Skeletal muscle tissue (tissue), 4 donors: Measurements from ENCODE around the gene SLC8A2. TPM values are rescaled to one million over a fixed set of nuclear protein-coding genes. Genes with fewer than 3 reads are reported as not detected.
"Not testable (repeated sequence)": the region's sequence is repeated elsewhere in the genome, so short reads cannot be mapped to it uniquely, and the experiment has no call there.

Experiments used
- H3K27ac ChIP-seq: one replicate; pipeline ENCODE4 v1.7.0; 2013; ENCODE audit warnings: mild to moderate bottlenecking, low read depth, low read length, inconsistent platforms
- H3K27me3 ChIP-seq, 3 donors: one replicate each; pipeline ENCODE4 v1.7.0; 2013; ENCODE audit warnings: low read length in 3 of 3; ENCODE audit not compliant: control insufficient read depth in 3 of 3, insufficient read depth in 3 of 3
- H3K36me3 ChIP-seq, 3 donors: one replicate each; pipeline ENCODE4 v1.7.0; 2013; ENCODE audit warnings: low read length in 3 of 3; ENCODE audit not compliant: control insufficient read depth in 3 of 3, insufficient read depth in 3 of 3
- H3K4me1 ChIP-seq, 3 donors: one replicate each; pipeline ENCODE4 v1.7.0; 2013; ENCODE audit warnings: low read length in 3 of 3, mild to moderate bottlenecking in 3 of 3; ENCODE audit not compliant: control insufficient read depth in 3 of 3, insufficient read depth in 3 of 3
- H3K4me3 ChIP-seq, 3 donors: one replicate each; pipeline ENCODE4 v1.7.0; 2013; ENCODE audit warnings: low read length in 3 of 3
- H3K9ac ChIP-seq, 3 donors: one replicate each; pipeline ENCODE4 v1.7.0; 2013; ENCODE audit warnings: low read length in 3 of 3, mild to moderate bottlenecking in 3 of 3, moderate library complexity in 2 of 3, low read depth in 1 of 3
- H3K9me3 ChIP-seq, 3 donors: one replicate each; pipeline ENCODE4 v1.7.0; 2013; ENCODE audit warnings: low read length in 3 of 3; ENCODE audit not compliant: control insufficient read depth in 3 of 3
- total RNA-seq: library from RNA; depleted of rRNA; stranded (reverse); fragments of >200 nt; gene quantifications from one replicate; pipeline ENCODE4 v1.2.3, GENCODE V29; 2014
- donor health status: Osteomylitis.

Gene SLC8A2
- total RNA-seq, 1 donor from 2014 or later, result under 0.01 TPM

DNA sequence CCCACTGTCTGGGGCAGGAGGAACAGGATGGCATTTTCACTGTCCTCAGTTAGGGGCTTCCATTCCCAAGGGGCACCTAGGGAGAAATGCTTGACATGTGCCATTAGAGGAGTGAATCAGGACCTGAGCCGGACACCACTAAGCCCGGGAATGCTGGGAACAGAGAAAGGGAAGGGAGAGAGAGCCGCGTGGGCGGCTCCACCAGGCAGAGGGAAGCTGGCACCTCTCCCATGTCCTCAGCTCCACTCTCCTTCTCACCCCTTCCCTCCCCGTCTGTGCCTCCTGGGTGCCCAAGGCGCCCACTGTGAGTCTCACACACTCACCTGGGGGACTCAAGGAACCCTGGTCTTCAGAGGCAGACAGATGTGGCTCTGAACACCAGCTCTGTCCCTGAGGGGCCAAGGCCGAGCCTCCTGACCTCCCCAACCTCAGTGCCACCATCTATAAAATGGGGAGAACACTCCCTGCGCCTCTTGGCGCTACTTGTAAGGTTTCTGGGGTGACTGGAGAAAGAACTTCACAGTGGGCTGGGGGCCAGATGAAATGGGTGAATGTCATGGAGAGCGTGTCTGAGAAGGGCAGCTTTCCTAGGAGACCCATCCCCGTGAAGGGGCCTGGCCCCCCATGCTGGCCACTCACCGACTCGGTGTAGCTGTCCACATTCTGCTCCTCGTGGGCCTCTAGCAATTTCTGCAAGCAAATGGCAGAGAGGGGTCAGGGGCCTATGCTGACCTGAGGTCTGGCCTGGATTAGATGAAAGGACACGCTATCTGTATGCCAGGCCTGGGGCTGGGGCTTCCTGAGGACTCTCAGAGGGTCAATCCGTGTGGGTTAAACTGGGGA lies 17.6 kb upstream of the SLC8A2 start:
- Histone ChIP-seq H3K4me3 (no peak overlapping the region), H3K9ac (no peak overlapping the region), H3K27me3 (no peaks in the 10 kb centered on the region), H3K27ac (no peak overlapping the region), H3K9me3 (no peaks in the 10 kb centered on the region), H3K36me3 (peaks cover 52 to 61% (median 57%) of the 10 kb centered on the region in 3 donors), H3K4me1 (peaks cover 6 to 17% (median 16%) of the 10 kb centered on the region in 3 donors)

DNA sequence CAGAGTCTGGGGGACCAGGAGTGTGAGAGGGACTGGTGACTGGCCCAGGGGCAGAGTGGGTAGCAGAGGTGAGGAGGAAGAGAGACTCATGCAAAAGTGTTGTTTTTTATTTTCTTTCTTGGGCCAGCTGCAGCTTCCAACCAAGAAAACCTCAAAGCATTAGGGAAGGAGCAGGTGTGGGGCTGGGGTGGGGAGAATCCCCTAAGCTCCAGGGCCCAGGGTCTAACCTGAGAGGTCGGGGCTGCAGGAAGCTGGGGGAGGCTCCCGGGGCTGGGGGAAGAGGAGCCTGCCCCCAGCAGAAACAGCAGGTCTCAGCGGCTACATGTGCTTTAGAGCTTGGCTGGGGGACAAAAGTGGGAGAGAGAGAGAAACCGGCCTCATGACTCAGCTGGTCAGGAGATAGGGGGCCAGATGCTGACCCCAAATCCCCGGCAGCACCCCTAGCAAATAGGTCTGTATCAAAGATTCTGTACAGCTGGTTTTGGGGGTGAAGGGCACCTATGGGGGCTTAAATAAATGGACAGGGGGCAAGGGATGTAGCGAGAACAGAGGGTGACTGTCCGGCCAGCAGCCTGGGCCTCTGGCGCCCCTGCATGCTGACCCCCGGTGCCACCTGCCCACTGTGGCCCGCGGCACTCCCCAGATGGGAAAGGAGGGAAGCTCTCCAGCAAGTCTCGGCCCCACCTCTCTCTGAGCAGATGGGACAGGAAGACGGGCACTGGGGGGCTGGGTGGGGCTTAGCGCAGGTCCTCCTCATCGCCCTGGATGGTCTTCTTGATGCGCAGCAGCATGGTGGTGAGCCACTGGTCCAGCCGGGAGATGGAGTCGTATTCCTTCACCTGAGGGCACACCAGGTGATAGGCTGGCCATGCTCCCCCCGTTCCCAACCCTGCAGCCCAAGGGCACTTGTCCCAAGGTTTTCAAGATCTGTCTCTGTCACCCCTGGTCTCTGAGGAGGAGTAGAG lies 16.1 kb upstream of the SLC8A2 start:
- Histone ChIP-seq H3K36me3 (peaks cover 46 to 51% (median 46%) of the 10 kb centered on the region in 3 donors), H3K27me3 (no peaks in the 10 kb centered on the region), H3K4me1 (peaks cover 9 to 19% (median 15%) of the 10 kb centered on the region in 3 donors)

GRCh38 chr19:47486900-47487299 lies 15.2 kb upstream of the SLC8A2 start:
- Histone ChIP-seq H3K27ac (no peak overlapping the region), H3K36me3 (peaks cover 39 to 42% (median 42%) of the 10 kb centered on the region in 3 donors), H3K27me3 (no peaks in the 10 kb centered on the region), H3K4me1 (peaks cover 9 to 19% (median 15%) of the 10 kb centered on the region in 3 donors), H3K9ac (peak overlapping the region in 1 of 3 donors; percentile 8), H3K4me3 (no peak overlapping the region), H3K9me3 (no peaks in the 10 kb centered on the region)

More for the DNA sequence above, 16.1 kb upstream of the SLC8A2 start:
- Histone ChIP-seq H3K9me3 (no peaks in the 10 kb centered on the region), H3K9ac (no peak overlapping the region), H3K27ac (no peak overlapping the region), H3K4me3 (no peak overlapping the region)

GRCh38 chr19:47486220-47486619 lies 14.5 kb upstream of the SLC8A2 start:
- H3K4me3 ChIP-seq, H3K27ac ChIP-seq, H3K9ac ChIP-seq, H3K9me3 ChIP-seq, H3K27me3 ChIP-seq: not testable (repeated sequence)
- Histone ChIP-seq H3K4me1 (peaks cover 9 to 19% (median 15%) of the 10 kb centered on the region in 3 donors), H3K36me3 (peaks cover 32 to 35% (median 35%) of the 10 kb centered on the region in 3 donors)

DNA sequence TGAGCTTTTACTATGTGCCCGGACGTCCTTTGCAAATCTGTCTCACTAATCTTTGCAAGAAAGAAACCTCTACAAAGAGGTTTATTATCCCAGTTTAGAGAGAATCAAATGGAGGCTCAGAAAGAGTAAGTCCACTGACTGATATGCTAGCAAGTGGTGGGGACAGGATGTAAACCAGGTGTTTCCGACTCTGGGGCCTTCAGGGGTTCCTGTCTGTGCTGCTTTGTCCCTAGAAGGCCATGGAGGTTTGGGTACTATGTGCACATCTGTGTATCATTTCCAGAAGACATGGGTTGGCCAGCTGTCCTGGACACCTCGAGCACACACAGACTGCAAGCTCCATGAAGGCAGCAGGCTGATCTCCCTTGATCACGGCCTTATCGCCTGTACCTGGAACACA lies 13.5 kb upstream of the SLC8A2 start:
- H3K27me3 ChIP-seq, result no peaks in the 10 kb centered on the region
- H3K4me3 ChIP-seq, result peak overlapping the region in 1 of 3 donors; percentile 96
- H3K9ac ChIP-seq, result peak overlapping the region in 2 of 3 donors; percentile 16 to 86
- H3K4me1 ChIP-seq, result peaks cover 9 to 19% (median 15%) of the 10 kb centered on the region in 3 donors
- peak overlapping the region; percentile 97 for H3K27ac ChIP-seq
- no peaks in the 10 kb centered on the region for H3K9me3 ChIP-seq
- H3K36me3 ChIP-seq, result peaks cover 23 to 27% (median 26%) of the 10 kb centered on the region in 3 donors

DNA sequence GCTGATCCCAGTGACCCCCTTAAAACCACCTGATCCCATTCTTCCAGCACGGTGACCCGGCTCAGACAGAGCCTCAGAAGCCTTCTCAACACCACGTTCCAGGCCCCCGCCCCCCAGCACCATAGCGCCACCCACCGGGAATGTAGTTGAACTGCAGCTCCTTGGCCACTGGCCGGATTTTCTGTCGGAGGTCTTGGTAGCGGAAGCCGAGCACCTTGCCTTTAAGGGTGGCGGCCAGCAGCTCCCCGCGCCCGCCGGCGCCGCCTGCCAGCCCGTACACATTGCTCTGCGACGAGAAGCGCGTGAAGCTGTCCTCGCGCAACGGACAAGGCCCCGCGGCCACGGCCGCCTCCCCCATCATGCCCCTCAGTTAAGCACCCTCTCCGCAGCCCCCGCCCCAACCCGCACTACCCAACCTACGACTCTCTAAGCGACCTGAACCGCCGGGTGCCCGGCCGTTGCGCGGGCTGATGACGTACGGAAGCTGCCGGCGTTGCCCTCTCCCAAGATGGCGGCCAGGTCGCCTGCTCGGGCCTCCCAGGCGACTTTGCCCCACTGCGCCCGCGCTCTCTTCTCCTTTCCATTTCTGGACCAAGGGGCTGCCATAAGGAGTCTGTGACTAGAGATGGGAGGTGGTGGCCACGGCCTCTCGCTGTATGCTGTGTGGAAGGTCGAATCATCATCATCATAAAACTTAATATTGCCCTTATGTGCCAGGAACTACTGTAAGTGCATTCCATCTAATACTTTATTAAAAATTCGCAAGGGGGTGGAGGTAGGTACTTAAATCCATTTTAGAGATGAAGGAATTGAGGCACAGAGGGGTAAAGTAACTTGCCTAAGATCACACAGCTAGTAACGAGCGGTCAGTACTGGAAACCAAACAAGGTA lies 12.4 kb upstream of the SLC8A2 start, which contains the start of gene KPTN:
TSS of gene KPTN (minus strand) at position 420 of the 891 bp plus-strand sequence. CDS start at position 361, 59 bp downstream.
- peak within 1 kb of the TSS; percentile 86 to 98 (median 91) for H3K9ac ChIP-seq

DNA sequence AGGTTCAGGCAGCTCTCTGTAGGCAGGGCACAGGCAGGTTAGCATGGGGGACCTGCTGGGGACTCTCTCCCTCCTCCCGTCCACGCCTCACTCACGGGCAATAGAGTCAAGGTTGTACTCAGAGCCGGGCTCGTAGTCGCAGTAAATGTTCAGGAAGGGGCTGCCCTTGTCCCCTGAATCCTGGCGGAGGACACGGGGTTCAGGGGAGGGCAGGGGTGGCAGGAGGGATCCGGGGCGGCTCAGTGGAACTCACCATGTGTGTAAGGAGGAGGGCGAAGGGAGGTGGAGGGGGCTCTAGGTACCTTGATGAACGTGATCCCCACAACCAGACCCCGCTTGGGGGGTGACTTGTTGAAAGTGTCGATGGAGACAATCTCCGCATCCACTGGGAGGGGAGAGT lies 11.5 kb upstream of the SLC8A2 start:
- Histone ChIP-seq H3K27ac (no peak overlapping the region), H3K9ac (peak overlapping the region in 2 of 3 donors; percentile 86 to 91), H3K4me1 (peaks cover 9 to 19% (median 15%) of the 10 kb centered on the region in 3 donors), H3K9me3 (no peaks in the 10 kb centered on the region), H3K27me3 (no peaks in the 10 kb centered on the region), H3K4me3 (peak overlapping the region; percentile 87 to 96 (median 93)), H3K36me3 (peaks cover 7 to 12% (median 11%) of the 10 kb centered on the region in 3 donors)

More for the DNA sequence above, 12.4 kb upstream of the SLC8A2 start, which contains the start of gene KPTN:
- Histone ChIP-seq H3K4me3 (peak within 1 kb of the TSS; percentile 87 to 96 (median 93)), H3K27me3 (no peaks in the 10 kb centered on the region), H3K9me3 (no peaks in the 10 kb centered on the region), H3K27ac (peak within 1 kb of the TSS; percentile 97), H3K36me3 (peaks cover 11 to 15% (median 15%) of the 10 kb centered on the region in 3 donors), H3K4me1 (peaks cover 9 to 19% (median 15%) of the 10 kb centered on the region in 3 donors)

DNA sequence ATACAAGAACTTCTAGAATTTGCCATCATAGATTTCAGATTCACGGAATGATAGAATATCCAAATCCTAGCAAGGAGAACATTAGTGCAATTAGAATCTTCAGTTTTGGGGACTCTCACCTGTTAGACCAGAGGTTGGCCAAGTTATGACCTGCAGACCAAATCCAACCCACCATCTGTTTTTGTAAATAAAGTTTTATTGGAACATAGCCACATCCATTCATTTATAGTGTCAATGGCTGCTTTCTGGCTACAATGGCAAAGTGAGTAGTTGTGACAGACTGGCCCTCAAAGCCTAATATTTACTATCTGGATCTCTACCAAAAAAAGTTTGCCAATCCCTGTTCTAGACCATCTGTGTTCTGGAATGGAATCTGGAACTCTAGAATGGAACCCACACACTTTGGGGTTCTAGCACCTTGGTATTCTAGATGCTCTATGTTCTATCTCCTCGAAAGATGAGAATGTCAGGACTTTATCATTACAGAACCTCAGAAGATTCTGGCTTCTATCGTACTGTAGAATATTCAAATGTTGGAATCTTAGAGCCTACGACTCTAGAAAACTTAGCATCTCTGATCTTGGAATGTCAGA lies 9.9 kb upstream of the SLC8A2 start:
- Histone ChIP-seq H3K9me3 (no peaks in the 10 kb centered on the region), H3K27ac (no peak overlapping the region), H3K36me3 (peaks cover 4 to 6% (median 5%) of the 10 kb centered on the region in 3 donors), H3K27me3 (no peaks in the 10 kb centered on the region), H3K9ac (no peak overlapping the region), H3K4me1 (peaks cover 9 to 19% (median 15%) of the 10 kb centered on the region in 3 donors), H3K4me3 (no peak overlapping the region)
